ENCODE results near the gene EDIL3.
"Not testable (repeated sequence)": the region's sequence is repeated elsewhere in the genome, so short reads cannot be mapped to it uniquely, and the experiment has no call there.

EDIL3 gene

GRCh38 chr5:84343171-84343570 is 41.5 kb downstream of the EDIL3 start:
- no peak overlapping the region for H3K9ac ChIP-seq (ENCODE audit: insufficient read length)
- no peaks in the 10 kb centered on the region for H3K9me3 ChIP-seq (ENCODE audit: low read depth, low read length)
- H3K4me3 ChIP-seq, result no peak overlapping the region
- TF ChIP-seq FOXP2 (optimal IDR thresholded peaks at IDR 0.05; ENCODE audit: control extremely low read depth, extremely low read length, insufficient read depth) (no peak), POLR2AphosphoS5 (IDR thresholded peaks at IDR 0.05; ENCODE audit: borderline replicate concordance, low read depth, low read length) (no peak), EZH2 (IDR thresholded peaks at IDR 0.05) (no peak)
- no peaks in the 10 kb centered on the region for H3K36me3 ChIP-seq (ENCODE audit: insufficient read depth, low read length)
- no peak for DNase-seq (ENCODE audit: low read depth, low spot score)
- no peak overlapping the region for H3K27ac ChIP-seq

- TF ChIP-seq POLR2AphosphoS5 (IDR thresholded peaks at IDR 0.05; ENCODE audit: borderline replicate concordance, low read depth, low read length) (no peak), EZH2 (IDR thresholded peaks at IDR 0.05) (no peak), FOXP2 (optimal IDR thresholded peaks at IDR 0.05; ENCODE audit: control extremely low read depth, extremely low read length, insufficient read depth) (no peak)
Measured at GRCh38 chr5:84332106-84332505, 52.6 kb downstream of the EDIL3 start.

GRCh38 chr5:84327591-84327990 is 57.1 kb downstream of the EDIL3 start:
- Histone ChIP-seq H3K9ac (ENCODE audit: insufficient read length) (no peak overlapping the region), H3K36me3 (ENCODE audit: insufficient read depth, low read length) (no peaks in the 10 kb centered on the region), H3K27ac (no peak overlapping the region), H3K9me3 (ENCODE audit: low read depth, low read length) (no peaks in the 10 kb centered on the region), H3K4me3 (no peak overlapping the region)
- DNase-seq (ENCODE audit: low read depth, low spot score), result no peak
- TF ChIP-seq POLR2AphosphoS5 (IDR thresholded peaks at IDR 0.05; ENCODE audit: borderline replicate concordance, low read depth, low read length) (no peak), FOXP2 (optimal IDR thresholded peaks at IDR 0.05; ENCODE audit: control extremely low read depth, extremely low read length, insufficient read depth) (no peak), EZH2 (IDR thresholded peaks at IDR 0.05) (no peak)

More at GRCh38 chr5:84332106-84332505, 52.6 kb downstream of the EDIL3 start:
- Histone ChIP-seq H3K9ac (ENCODE audit: insufficient read length) (no peak overlapping the region), H3K9me3 (ENCODE audit: low read depth, low read length) (no peaks in the 10 kb centered on the region; the same call in 1 of the 2 replicates), H3K27ac (no peak overlapping the region), H3K36me3 (ENCODE audit: insufficient read depth, low read length) (no peaks in the 10 kb centered on the region), H3K4me3 (no peak overlapping the region)
- no peak for DNase-seq (ENCODE audit: low read depth, low spot score)

- Histone ChIP-seq H3K27ac (no peak overlapping the region), H3K9me3 (ENCODE audit: low read depth, low read length) (no peaks in the 10 kb centered on the region), H3K4me3 (no peak overlapping the region), H3K36me3 (ENCODE audit: insufficient read depth, low read length) (no peaks in the 10 kb centered on the region), H3K9ac (ENCODE audit: insufficient read length) (no peak overlapping the region)
- no peak for TF ChIP-seq FOXP2 (optimal IDR thresholded peaks at IDR 0.05; ENCODE audit: control extremely low read depth, extremely low read length, insufficient read depth)
- no peak for TF ChIP-seq EZH2 (IDR thresholded peaks at IDR 0.05)
- TF ChIP-seq POLR2AphosphoS5 (IDR thresholded peaks at IDR 0.05; ENCODE audit: borderline replicate concordance, low read depth, low read length), result no peak
- no peak for DNase-seq (ENCODE audit: low read depth, low spot score)
Measured at GRCh38 chr5:84322646-84323045, 62.0 kb downstream of the EDIL3 start.

- not testable (repeated sequence) for DNase-seq (ENCODE audit: low read depth, low spot score); H3K36me3 ChIP-seq (ENCODE audit: insufficient read depth, low read length); H3K9me3 ChIP-seq (ENCODE audit: low read depth, low read length); H3K27ac ChIP-seq; H3K4me3 ChIP-seq; H3K9ac ChIP-seq (ENCODE audit: insufficient read length)
Measured at GRCh38 chr5:84317826-84318225, 66.9 kb downstream of the EDIL3 start.

GRCh38 chr5:84312280-84312679 is 72.4 kb downstream of the EDIL3 start:
- not testable (repeated sequence) for H3K9ac ChIP-seq (ENCODE audit: insufficient read length); H3K36me3 ChIP-seq (ENCODE audit: insufficient read depth, low read length); H3K9me3 ChIP-seq (ENCODE audit: low read depth, low read length); H3K4me3 ChIP-seq; DNase-seq (ENCODE audit: low read depth, low spot score); H3K27ac ChIP-seq

GRCh38 chr5:84309850-84310249 is 74.8 kb downstream of the EDIL3 start:
- not testable (repeated sequence) for H3K27ac ChIP-seq; H3K36me3 ChIP-seq (ENCODE audit: insufficient read depth, low read length); H3K4me3 ChIP-seq; DNase-seq (ENCODE audit: low read depth, low spot score); H3K9me3 ChIP-seq (ENCODE audit: low read depth, low read length); H3K9ac ChIP-seq (ENCODE audit: insufficient read length)

- Histone ChIP-seq H3K36me3 (ENCODE audit: insufficient read depth, low read length) (no peaks in the 10 kb centered on the region), H3K9me3 (ENCODE audit: low read depth, low read length) (0 out of 2 replicates have a peak, but pooled peaks cover 3% of the 10 kb centered on the region), H3K9ac (ENCODE audit: insufficient read length) (no peak overlapping the region), H3K27ac (no peak overlapping the region), H3K4me3 (no peak overlapping the region)
- DNase-seq (ENCODE audit: low read depth, low spot score), result no peak
- TF ChIP-seq EZH2 (IDR thresholded peaks at IDR 0.05), result no peak
- no peak for TF ChIP-seq POLR2AphosphoS5 (IDR thresholded peaks at IDR 0.05; ENCODE audit: borderline replicate concordance, low read depth, low read length)
- TF ChIP-seq FOXP2 (optimal IDR thresholded peaks at IDR 0.05; ENCODE audit: control extremely low read depth, extremely low read length, insufficient read depth), result no peak
Measured at GRCh38 chr5:84306601-84307000, 78.1 kb downstream of the EDIL3 start.

- Histone ChIP-seq H3K9ac (ENCODE audit: insufficient read length) (no peak overlapping the region), H3K9me3 (ENCODE audit: low read depth, low read length) (no peaks in the 10 kb centered on the region), H3K4me3 (no peak overlapping the region), H3K27ac (no peak overlapping the region), H3K36me3 (ENCODE audit: insufficient read depth, low read length) (no peaks in the 10 kb centered on the region)
- no peak for TF ChIP-seq POLR2AphosphoS5 (IDR thresholded peaks at IDR 0.05; ENCODE audit: borderline replicate concordance, low read depth, low read length)
- TF ChIP-seq EZH2 (IDR thresholded peaks at IDR 0.05), result no peak
- TF ChIP-seq FOXP2 (optimal IDR thresholded peaks at IDR 0.05; ENCODE audit: control extremely low read depth, extremely low read length, insufficient read depth), result no peak
- DNase-seq (ENCODE audit: low read depth, low spot score), result no peak
Measured at GRCh38 chr5:84304599-84304998, 80.1 kb downstream of the EDIL3 start.

GRCh38 chr5:84303315-84303714 is 81.4 kb downstream of the EDIL3 start:
- no peak for DNase-seq (ENCODE audit: low read depth, low spot score)
- no peak for TF ChIP-seq EZH2 (IDR thresholded peaks at IDR 0.05)
- H3K27ac ChIP-seq, result no peak overlapping the region

More at GRCh38 chr5:84303315-84303714, 81.4 kb downstream of the EDIL3 start:
- H3K36me3 ChIP-seq (ENCODE audit: insufficient read depth, low read length), result no peaks in the 10 kb centered on the region
- H3K4me3 ChIP-seq, result no peak overlapping the region
- H3K9me3 ChIP-seq (ENCODE audit: low read depth, low read length), result no peaks in the 10 kb centered on the region
- no peak overlapping the region for H3K9ac ChIP-seq (ENCODE audit: insufficient read length)
